ENCODE data around the gene SNAPC3. TPM values are rescaled to one million over a fixed set of nuclear protein-coding genes. Genes with fewer than 3 reads are reported as not detected.

Gene SNAPC3
- total RNA-seq, 1 donor from 2014 or later = 45.5 TPM

DNA sequence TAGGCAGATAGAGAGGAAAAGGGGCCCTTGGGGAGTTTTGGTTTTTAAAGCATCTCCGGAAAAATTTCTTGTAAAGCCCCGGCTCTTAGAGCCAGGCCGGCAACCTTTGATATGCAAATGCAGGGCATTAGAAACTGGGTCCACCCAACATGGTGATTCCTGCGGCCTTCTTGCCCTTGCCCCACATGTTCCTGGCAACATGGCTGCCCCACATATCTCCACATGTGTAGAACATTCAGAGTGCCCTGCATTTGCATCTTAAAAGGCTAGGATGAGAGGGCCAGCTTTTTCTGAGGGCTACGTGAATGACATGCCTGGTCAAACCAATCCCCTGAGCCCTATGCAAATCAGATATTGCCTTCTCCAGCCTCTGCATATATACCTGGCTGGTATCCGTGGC is 5.0 kb upstream of the SNAPC3 start:
- Mint-ChIP-seq H3K27ac (ENCODE audit: unreplicated experiment) (no peak overlapping the region), H3K27me3 (ENCODE audit: low read depth) (no peaks in the 10 kb centered on the region), H3K4me1 (peaks cover 10% of the 10 kb centered on the region), H3K9me3 (no peaks in the 10 kb centered on the region), H3K36me3 (ENCODE audit: low read depth) (no peaks in the 10 kb centered on the region), H3K4me3 (no peak overlapping the region)
- no peak for DNase-seq (ENCODE audit: low read depth, low spot score)
- TF ChIP-seq, protein P1, sequence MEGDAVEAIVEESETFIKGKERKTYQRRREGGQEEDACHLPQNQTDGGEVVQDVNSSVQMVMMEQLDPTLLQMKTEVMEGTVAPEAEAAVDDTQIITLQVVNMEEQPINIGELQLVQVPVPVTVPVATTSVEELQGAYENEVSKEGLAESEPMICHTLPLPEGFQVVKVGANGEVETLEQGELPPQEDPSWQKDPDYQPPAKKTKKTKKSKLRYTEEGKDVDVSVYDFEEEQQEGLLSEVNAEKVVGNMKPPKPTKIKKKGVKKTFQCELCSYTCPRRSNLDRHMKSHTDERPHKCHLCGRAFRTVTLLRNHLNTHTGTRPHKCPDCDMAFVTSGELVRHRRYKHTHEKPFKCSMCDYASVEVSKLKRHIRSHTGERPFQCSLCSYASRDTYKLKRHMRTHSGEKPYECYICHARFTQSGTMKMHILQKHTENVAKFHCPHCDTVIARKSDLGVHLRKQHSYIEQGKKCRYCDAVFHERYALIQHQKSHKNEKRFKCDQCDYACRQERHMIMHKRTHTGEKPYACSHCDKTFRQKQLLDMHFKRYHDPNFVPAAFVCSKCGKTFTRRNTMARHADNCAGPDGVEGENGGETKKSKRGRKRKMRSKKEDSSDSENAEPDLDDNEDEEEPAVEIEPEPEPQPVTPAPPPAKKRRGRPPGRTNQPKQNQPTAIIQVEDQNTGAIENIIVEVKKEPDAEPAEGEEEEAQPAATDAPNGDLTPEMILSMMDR (conservative IDR thresholded peaks at IDR 0.05) = no peak

DNA sequence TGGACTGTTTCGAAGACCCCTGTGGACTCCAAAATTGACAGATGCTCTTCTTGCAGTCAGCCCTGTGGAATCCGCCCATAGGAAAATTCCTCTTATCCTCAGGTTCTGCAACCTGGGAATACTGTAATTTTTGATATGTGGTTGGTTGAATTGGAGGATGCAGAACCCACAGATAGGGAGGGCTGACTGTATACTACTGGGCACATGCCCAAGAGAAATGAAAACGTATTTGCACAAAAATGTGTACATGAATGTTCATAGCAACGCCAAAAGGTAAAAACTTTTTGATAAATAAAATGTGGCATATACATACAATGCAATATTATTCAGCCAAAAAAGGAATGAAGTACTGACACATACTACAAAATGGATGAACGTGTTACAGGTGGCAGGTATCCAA is 1.9 kb upstream of the SNAPC3 start:
- TF ChIP-seq, protein P1 (conservative IDR thresholded peaks at IDR 0.05) = no peak
- Mint-ChIP-seq H3K9me3 (no peaks in the 10 kb centered on the region), H3K36me3 (ENCODE audit: low read depth) (peaks cover 11% of the 10 kb centered on the region), H3K27ac (ENCODE audit: unreplicated experiment) (no peak overlapping the region), H3K4me1 (peaks cover 32% of the 10 kb centered on the region), H3K27me3 (ENCODE audit: low read depth) (no peaks in the 10 kb centered on the region), H3K4me3 (peak overlapping the region; percentile 80)
- no peak for DNase-seq (ENCODE audit: low read depth, low spot score)

DNA sequence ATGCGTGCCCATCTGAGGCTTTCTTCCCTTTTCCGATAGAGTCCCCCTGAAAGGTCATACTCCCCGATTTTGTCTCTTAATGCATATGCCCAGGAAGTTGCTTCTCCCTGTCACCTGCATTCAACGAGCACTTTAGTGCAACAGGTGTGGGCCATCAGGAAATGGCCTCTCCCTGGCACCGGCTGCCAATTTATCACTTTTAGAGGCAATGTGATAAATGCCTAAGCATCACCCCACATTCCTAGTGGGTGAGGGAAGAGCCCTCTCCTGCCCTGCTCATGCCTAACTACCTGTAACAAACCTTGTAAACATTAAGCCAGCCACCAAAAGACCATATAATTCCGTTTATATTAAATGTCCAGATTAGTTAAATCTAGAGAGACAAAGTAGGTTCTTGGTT is 1.1 kb upstream of the SNAPC3 start:
- TF ChIP-seq, protein P1 (conservative IDR thresholded peaks at IDR 0.05) = no peak
- Mint-ChIP-seq H3K27ac (ENCODE audit: unreplicated experiment) (no peak overlapping the region), H3K4me3 (peak overlapping the region; percentile 99), H3K27me3 (ENCODE audit: low read depth) (no peaks in the 10 kb centered on the region), H3K36me3 (ENCODE audit: low read depth) (peaks cover 15% of the 10 kb centered on the region), H3K9me3 (no peaks in the 10 kb centered on the region), H3K4me1 (peaks cover 36% of the 10 kb centered on the region)
- no peak for DNase-seq (ENCODE audit: low read depth, low spot score)

DNA sequence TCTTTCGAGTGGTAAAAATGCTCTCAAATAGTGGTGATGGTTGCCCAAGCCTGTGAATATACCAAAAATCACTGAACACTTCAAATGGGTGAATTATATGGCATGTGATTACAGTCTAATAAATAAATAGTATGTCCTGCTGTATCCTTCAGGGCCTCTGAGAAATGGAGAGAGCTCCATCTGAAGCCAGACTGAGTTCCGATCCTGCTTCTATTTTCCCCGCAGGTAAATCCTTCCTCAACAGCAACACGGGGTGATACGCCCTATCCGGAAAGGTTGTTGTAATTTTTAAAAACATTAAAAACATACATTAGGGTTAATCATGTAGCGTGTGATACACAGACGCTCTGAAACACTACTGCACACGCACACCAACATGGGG is 695 bp upstream of the SNAPC3 start:
- Mint-ChIP-seq H3K4me3 (peak overlapping the region; percentile 99), H3K36me3 (ENCODE audit: low read depth) (peaks cover 15% of the 10 kb centered on the region)

DNA sequence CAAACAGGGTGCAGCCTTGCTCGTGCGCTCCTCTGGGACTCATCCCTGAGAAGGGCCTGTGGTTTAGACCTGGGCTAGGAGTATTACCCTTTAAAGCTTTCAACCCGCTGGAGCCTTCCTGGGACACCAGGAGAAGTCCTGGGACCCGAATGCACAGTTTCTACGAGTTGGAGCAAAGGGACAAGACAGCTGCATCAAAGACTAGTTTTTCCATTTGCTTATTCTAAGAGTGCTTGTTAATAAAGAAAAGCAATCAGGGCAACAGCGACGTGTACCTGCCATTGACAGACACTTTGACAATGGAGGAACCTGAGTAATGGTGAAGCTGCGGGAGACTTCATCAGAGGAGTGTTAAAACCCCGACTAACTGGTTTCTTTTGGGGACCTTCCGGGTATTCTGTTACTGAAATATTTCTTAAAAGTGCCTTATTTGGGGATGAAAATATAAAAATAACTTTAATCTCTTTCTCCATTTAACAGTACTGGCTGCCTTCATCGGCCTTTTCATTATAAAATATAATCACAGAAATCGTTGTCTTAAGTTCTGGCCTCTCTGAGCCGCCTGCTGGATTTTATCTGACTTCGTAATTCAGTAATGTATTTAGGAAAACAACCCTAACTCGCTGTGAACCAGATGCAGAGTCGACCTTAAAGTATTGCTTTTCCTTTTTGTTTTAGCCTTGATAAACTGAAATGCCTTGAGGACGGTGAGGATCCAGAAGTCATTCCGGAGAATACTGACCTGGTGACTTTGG is 732 bp downstream of the SNAPC3 start:
- Mint-ChIP-seq H3K27me3 (ENCODE audit: low read depth) (no peaks in the 10 kb centered on the region), H3K4me1 (peaks cover 36% of the 10 kb centered on the region)

More for the DNA sequence above, 695 bp upstream of the SNAPC3 start:
- DNase-seq (ENCODE audit: low read depth, low spot score) = no peak
- no peaks in the 10 kb centered on the region for H3K27me3 Mint-ChIP-seq (ENCODE audit: low read depth)
- H3K9me3 Mint-ChIP-seq = no peaks in the 10 kb centered on the region
- peaks cover 36% of the 10 kb centered on the region for H3K4me1 Mint-ChIP-seq
- H3K27ac Mint-ChIP-seq (ENCODE audit: unreplicated experiment) = peak overlapping the region; percentile 99
- TF ChIP-seq, protein P1 (conservative IDR thresholded peaks at IDR 0.05) = no peak

More for the DNA sequence above, 732 bp downstream of the SNAPC3 start:
- TF ChIP-seq, protein P1 (conservative IDR thresholded peaks at IDR 0.05) = no peak
- no peaks in the 10 kb centered on the region for H3K9me3 Mint-ChIP-seq
- H3K27ac Mint-ChIP-seq (ENCODE audit: unreplicated experiment) = peak overlapping the region; percentile 96
- peak overlapping the region; percentile 99 for H3K4me3 Mint-ChIP-seq
- H3K36me3 Mint-ChIP-seq (ENCODE audit: low read depth) = peaks cover 15% of the 10 kb centered on the region
- no peak for DNase-seq (ENCODE audit: low read depth, low spot score)
